ENCODE results near the gene ZNF124.
A peak's percentile ranks its signal among the peaks of the same experiment; 100 is the strongest.
"Not testable (repeated sequence)": the region's sequence is repeated elsewhere in the genome, so short reads cannot be mapped to it uniquely, and the experiment has no call there.

Gene ZNF124

GRCh38 chr1:247171875-247172563, at the start of gene ZNF124:
ZNF124 (minus strand) TSS chr1:247172020; CDS start chr1:247171877, 143 bp downstream.
- not testable (repeated sequence) for DNase-seq

GRCh38 chr1:247220280-247220679, 48.5 kb upstream of the ZNF124 start:
- not testable (repeated sequence) for DNase-seq

GRCh38 chr1:247218121-247218651, 46.4 kb upstream of the ZNF124 start:
- no peak for DNase-seq

- no peak for DNase-seq
Observed at GRCh38 chr1:247216261-247216660, 44.4 kb upstream of the ZNF124 start.

- DNase-seq: no peak
Observed at GRCh38 chr1:247212627-247213617, 41.1 kb upstream of the ZNF124 start.

- no peak for DNase-seq
Observed at GRCh38 chr1:247212012-247212411, 40.2 kb upstream of the ZNF124 start.

GRCh38 chr1:247211339-247211738, 39.5 kb upstream of the ZNF124 start:
- no peak for DNase-seq

GRCh38 chr1:247210376-247211117, 38.7 kb upstream of the ZNF124 start:
- peak; percentile 86 for DNase-seq

GRCh38 chr1:247210062-247210375, 38.2 kb upstream of the ZNF124 start:
- no peak for DNase-seq

- no peak for DNase-seq
Observed at GRCh38 chr1:247209396-247209795, 37.6 kb upstream of the ZNF124 start.

- no peak for DNase-seq
Observed at GRCh38 chr1:247204177-247204647, 32.4 kb upstream of the ZNF124 start.

- no peak for DNase-seq
Observed at GRCh38 chr1:247198781-247199180, 27.0 kb upstream of the ZNF124 start.

- no peak for DNase-seq
Observed at GRCh38 chr1:247193958-247194357, 22.1 kb upstream of the ZNF124 start.

GRCh38 chr1:247189981-247190798, 18.4 kb upstream of the ZNF124 start:
- no peak for DNase-seq

- DNase-seq: no peak
Observed at GRCh38 chr1:247185667-247186066, 13.8 kb upstream of the ZNF124 start.

- no peak for DNase-seq
Observed at GRCh38 chr1:247184254-247184653, 12.4 kb upstream of the ZNF124 start.

GRCh38 chr1:247182994-247183393, 11.2 kb upstream of the ZNF124 start:
- no peak for DNase-seq

- DNase-seq: no peak
Observed at GRCh38 chr1:247180581-247180980, 8.8 kb upstream of the ZNF124 start.

- DNase-seq: no peak
Observed at GRCh38 chr1:247177755-247178154, 5.9 kb upstream of the ZNF124 start.

GRCh38 chr1:247175458-247175857, 3.6 kb upstream of the ZNF124 start:
- DNase-seq: no peak

GRCh38 chr1:247173431-247173830, 1.6 kb upstream of the ZNF124 start:
- no peak for DNase-seq

- DNase-seq: no peak
Observed at GRCh38 chr1:247172996-247173395, 1.2 kb upstream of the ZNF124 start.

Measured in NCI-H1105 (cell line).